Spinal cord (tissue), 10 donors: ENCODE data around the gene HLA-DMA. TPM values are rescaled to one million over a fixed set of nuclear protein-coding genes. Genes with fewer than 3 reads are reported as not detected.

Experiments used
- DNase-seq, 6 donors: peaks; one replicate each; pipeline versions ENCODE4 v3.0.0 to v3.0.0-alpha.2; 2013 to 2015; ENCODE audit warnings: low spot score in 6 of 6, low read depth in 4 of 6
- H3K27ac ChIP-seq: one replicate; pipeline ENCODE4 v1.5.1; 2013; ENCODE audit warnings: low read depth, low read length, control low read depth
- H3K27me3 ChIP-seq: one replicate; pipeline ENCODE4 v1.6.1; 2013; ENCODE audit warnings: low read length; ENCODE audit not compliant: control insufficient read depth, insufficient read depth
- H3K36me3 ChIP-seq: one replicate; pipeline ENCODE4 v1.6.1; 2013; ENCODE audit warnings: low read length; ENCODE audit not compliant: control insufficient read depth, insufficient read depth
- H3K4me1 ChIP-seq: one replicate; pipeline ENCODE4 v1.6.1; 2013; ENCODE audit warnings: low read length; ENCODE audit not compliant: control insufficient read depth, insufficient read depth
- H3K4me3 ChIP-seq: one replicate; pipeline ENCODE4 v1.5.1; 2013; ENCODE audit warnings: low read depth, low read length, control low read depth
- H3K9me3 ChIP-seq: one replicate; pipeline ENCODE4 v1.6.1; 2013; ENCODE audit warnings: low read length; ENCODE audit not compliant: control insufficient read depth, insufficient read depth
- WGBS: methylation state at CpG from one replicate; pipeline ENCODE4 v1.1.5; 2013; ENCODE audit warnings: missing lambda C conversion rate; ENCODE audit not compliant: insufficient coverage; 5-methylcytosine and 5-hydroxymethylcytosine counted together
- polyA plus RNA-seq, 2 donors: library from polyadenylated mRNA; unstranded; fragments of 120-200 nt; gene quantifications; one replicate each; pipeline ENCODE4 v1.2.1, GENCODE V29; 2013; ENCODE audit not compliant: insufficient read length in 2 of 2
- total RNA-seq, 2 donors: library from RNA; depleted of rRNA in 1 of 2; stranded (reverse); fragments of 120-200 nt in 1 of 2; fragments of >200 nt in 1 of 2; gene quantifications; one replicate each; pipeline versions ENCODE4 v1.2.3 to v1.2.4, GENCODE V29; 2013 to 2014
- donor health status: healthy.

HLA-DMA gene
- total and polyA plus RNA-seq, 4 donors = 3.1 to 11.6 (median 7.4) TPM

DNA sequence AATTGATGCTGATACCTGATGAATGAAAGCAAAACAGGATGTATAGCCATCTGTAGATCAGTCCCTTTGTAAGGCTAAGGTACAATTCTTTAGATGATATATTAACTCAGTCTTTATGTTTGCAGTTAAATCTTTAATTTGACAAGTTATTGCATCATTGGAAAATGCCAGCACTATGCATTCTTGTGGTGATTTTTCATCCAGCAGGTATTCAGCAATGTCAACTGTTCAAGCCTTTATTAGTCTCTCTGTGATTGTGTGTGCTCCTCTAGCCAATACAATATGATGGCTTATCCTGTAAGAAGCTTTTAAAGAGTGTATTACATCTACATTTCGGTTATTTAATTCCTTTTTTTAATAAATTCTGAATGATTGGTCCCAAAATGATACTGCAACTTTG is 46.4 kb downstream of the HLA-DMA start:
- H3K27me3 ChIP-seq = no peaks in the 10 kb centered on the region
- no peaks in the 10 kb centered on the region for H3K4me1 ChIP-seq
- WGBS = no CpG with 5 or more reads among the region's 1 CpG
- no peak overlapping the region for H3K27ac ChIP-seq
- H3K36me3 ChIP-seq = no peaks in the 10 kb centered on the region
- DNase-seq = no peak
- no peaks in the 10 kb centered on the region for H3K9me3 ChIP-seq
- no peak overlapping the region for H3K4me3 ChIP-seq

- no peaks in the 10 kb centered on the region for H3K36me3 ChIP-seq
- DNase-seq = no peak
- H3K4me1 ChIP-seq = no peaks in the 10 kb centered on the region
- H3K9me3 ChIP-seq = no peaks in the 10 kb centered on the region
- H3K4me3 ChIP-seq = no peak overlapping the region
- 92% methylated on average over 1 of the region's 2 CpGs for WGBS
- H3K27me3 ChIP-seq = no peaks in the 10 kb centered on the region
- no peak overlapping the region for H3K27ac ChIP-seq
Observed at GRCh38 chr6:32905078-32905477, 47.8 kb downstream of the HLA-DMA start.

GRCh38 chr6:32903952-32904351 is 48.9 kb downstream of the HLA-DMA start:
- H3K27me3 ChIP-seq = no peaks in the 10 kb centered on the region
- H3K4me1 ChIP-seq = no peaks in the 10 kb centered on the region
- no peak overlapping the region for H3K4me3 ChIP-seq
- no peaks in the 10 kb centered on the region for H3K9me3 ChIP-seq
- DNase-seq = no peak
- no peak overlapping the region for H3K27ac ChIP-seq
- H3K36me3 ChIP-seq = no peaks in the 10 kb centered on the region

Other genes with a start within 250 kb of the HLA-DMA start
- under 1 TPM in 1 of 2 donors, not detected in 1; 0.17 TPM for gene HLA-DQA2, start 211.7 kb downstream of the HLA-DMA start, total RNA-seq
- gene HLA-DQA2, start 211.7 kb downstream of the HLA-DMA start, polyA plus RNA-seq = under 1 TPM in 1 of 2 donors, not detected in 1; 0.43 TPM
- gene HLA-DQB2, start 189.6 kb downstream of the HLA-DMA start, total RNA-seq = under 1 TPM in 1 of 2 donors, not detected in 1; 0.44 TPM
- gene HLA-DQB2, start 189.6 kb downstream of the HLA-DMA start, polyA plus RNA-seq = under 1 TPM; 0.24 to 0.76 TPM
- gene HLA-DOB, start 136.1 kb downstream of the HLA-DMA start, total RNA-seq = under 1 TPM; 0.11 to 0.20 TPM
- gene HLA-DOB, start 136.1 kb downstream of the HLA-DMA start, polyA plus RNA-seq = under 1 TPM; 0.47 to 0.65 TPM
- gene TAP2, start 114.4 kb downstream of the HLA-DMA start, total RNA-seq = 10 to 100 TPM; 10.2 to 19.0 TPM
- 10 to 100 TPM; 20.4 to 22.2 TPM for gene TAP2, start 114.4 kb downstream of the HLA-DMA start, polyA plus RNA-seq
- gene PSMB8, start 109.0 kb downstream of the HLA-DMA start, total RNA-seq = 10 to 100 TPM; 12.4 to 30.4 TPM
- gene PSMB8, start 109.0 kb downstream of the HLA-DMA start, polyA plus RNA-seq = 10 to 100 TPM; 12.5 to 14.0 TPM
- gene TAP1, start 99.4 kb downstream of the HLA-DMA start, total RNA-seq = 10 to 100 TPM; 15.3 to 20.0 TPM
- 10 to 100 TPM; 20.5 to 21.3 TPM for gene TAP1, start 99.4 kb downstream of the HLA-DMA start, polyA plus RNA-seq
- gene PSMB9, start 98.9 kb downstream of the HLA-DMA start, total RNA-seq = 1 to 10 TPM; 8.3 to 9.0 TPM
- 1 to 10 TPM; 6.1 to 9.0 TPM for gene PSMB9, start 98.9 kb downstream of the HLA-DMA start, polyA plus RNA-seq
- 10 to 100 TPM; 13.7 to 22.3 TPM for gene HLA-DMB, start 12.1 kb downstream of the HLA-DMA start, total RNA-seq
- gene HLA-DMB, start 12.1 kb downstream of the HLA-DMA start, polyA plus RNA-seq = 1 to 10 TPM; 4.7 to 7.0 TPM
- gene BRD2, start 15.5 kb upstream of the HLA-DMA start, total RNA-seq = 100 to 1,000 TPM in 1 of 2 donors, 10 to 100 TPM in 1; 68.9 to 153 TPM
- 100 to 1,000 TPM; 285 to 286 TPM for gene BRD2, start 15.5 kb upstream of the HLA-DMA start, polyA plus RNA-seq
- 1 to 10 TPM; 4.6 to 5.8 TPM for gene HLA-DOA, start 56.5 kb upstream of the HLA-DMA start, total RNA-seq
- 1 to 10 TPM; 1.4 to 1.8 TPM for gene HLA-DOA, start 56.5 kb upstream of the HLA-DMA start, polyA plus RNA-seq
- 10 to 100 TPM; 19.8 to 23.1 TPM for gene HLA-DPA1, start 120.6 kb upstream of the HLA-DMA start, total RNA-seq
- gene HLA-DPA1, start 120.6 kb upstream of the HLA-DMA start, polyA plus RNA-seq = 10 to 100 TPM in 1 of 2 donors, 1 to 10 TPM in 1; 6.6 to 13.7 TPM
- gene HLA-DPB1, start 122.9 kb upstream of the HLA-DMA start, total RNA-seq = 10 to 100 TPM; 15.4 to 21.3 TPM
- gene HLA-DPB1, start 122.9 kb upstream of the HLA-DMA start, polyA plus RNA-seq = 10 to 100 TPM; 10.5 to 11.4 TPM
- gene COL11A2, start 239.4 kb upstream of the HLA-DMA start, total RNA-seq = 1 to 10 TPM; 2.8 to 4.9 TPM
- 10 to 100 TPM; 10.4 to 12.6 TPM for gene COL11A2, start 239.4 kb upstream of the HLA-DMA start, polyA plus RNA-seq
- 10 to 100 TPM; 19.2 to 32.3 TPM for gene RXRB, start 247.6 kb upstream of the HLA-DMA start, total RNA-seq
- gene RXRB, start 247.6 kb upstream of the HLA-DMA start, polyA plus RNA-seq = 10 to 100 TPM; 61.6 to 79.0 TPM
- gene SLC39A7, start 247.8 kb upstream of the HLA-DMA start, total RNA-seq = 10 to 100 TPM; 55.0 to 87.3 TPM
- gene SLC39A7, start 247.8 kb upstream of the HLA-DMA start, polyA plus RNA-seq = 100 to 1,000 TPM in 1 of 2 donors, 10 to 100 TPM in 1; 86.7 to 103 TPM